GM12801 (cell line): ENCODE data around the gene BZW1.

Experiments
- CTCF ChIP-seq: IDR thresholded peaks from one replicate; pipeline ENCODE4 v1.5.1; 2011; ENCODE audit warnings: control low read depth; ENCODE audit not compliant: insufficient read length; ENCODE audit errors: extremely low read depth

The BZW1 gene

DNA sequence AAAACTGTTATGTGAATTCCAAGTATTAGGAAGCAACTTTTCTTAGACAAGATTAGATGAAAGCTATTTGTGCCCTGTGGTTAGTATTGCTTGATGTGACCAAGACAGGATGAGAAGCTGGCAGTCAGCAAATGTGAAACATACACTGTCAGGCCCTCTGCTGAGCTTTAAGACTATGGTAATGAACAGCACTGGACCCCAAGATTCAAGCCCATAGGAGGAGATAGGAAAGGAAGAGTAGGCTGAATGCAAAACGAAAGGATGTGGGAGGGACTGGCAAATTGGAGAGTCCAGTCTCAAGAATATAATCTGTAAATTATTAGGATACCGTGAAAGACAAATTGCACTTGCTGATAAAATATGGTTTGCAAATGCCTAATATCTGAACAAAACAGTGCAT lies 16.4 kb downstream of the BZW1 start:
- no peak for TF ChIP-seq CTCF

DNA sequence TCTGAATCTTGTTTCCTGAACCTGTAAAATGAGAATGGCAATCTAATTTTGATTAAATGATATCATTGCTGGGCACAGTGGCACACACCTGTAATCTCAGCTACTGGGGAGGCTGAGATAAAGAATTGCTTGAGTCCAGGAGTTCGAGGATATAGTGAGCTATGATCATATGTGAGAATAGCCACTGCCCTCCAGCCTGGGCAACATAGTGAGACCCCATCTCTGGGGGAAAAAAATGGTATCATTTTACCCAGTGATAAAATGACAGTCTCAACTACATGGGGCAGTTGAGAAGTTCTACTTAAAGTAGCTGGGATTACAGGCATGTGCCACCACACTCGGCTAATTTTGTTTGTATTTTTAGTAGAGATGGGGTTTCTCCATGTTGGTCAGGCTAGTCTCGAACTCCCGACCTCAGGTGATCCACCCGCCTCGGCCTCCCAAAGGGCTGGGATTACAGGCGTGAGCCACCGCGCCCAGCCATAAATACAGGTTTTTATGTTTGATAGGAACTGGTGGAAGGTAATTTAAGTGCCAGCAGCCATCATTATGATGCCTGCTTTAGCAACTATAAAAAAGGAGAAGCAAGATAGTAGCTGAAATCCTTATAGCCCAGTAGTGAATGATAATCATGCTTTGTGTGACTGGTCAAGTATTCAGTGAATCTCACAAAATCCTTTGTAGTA lies 17.0 kb downstream of the BZW1 start:
- TF ChIP-seq CTCF: no peak

GRCh38 chr2:200829258-200829655 lies 17.5 kb downstream of the BZW1 start:
- TF ChIP-seq CTCF: no peak

DNA sequence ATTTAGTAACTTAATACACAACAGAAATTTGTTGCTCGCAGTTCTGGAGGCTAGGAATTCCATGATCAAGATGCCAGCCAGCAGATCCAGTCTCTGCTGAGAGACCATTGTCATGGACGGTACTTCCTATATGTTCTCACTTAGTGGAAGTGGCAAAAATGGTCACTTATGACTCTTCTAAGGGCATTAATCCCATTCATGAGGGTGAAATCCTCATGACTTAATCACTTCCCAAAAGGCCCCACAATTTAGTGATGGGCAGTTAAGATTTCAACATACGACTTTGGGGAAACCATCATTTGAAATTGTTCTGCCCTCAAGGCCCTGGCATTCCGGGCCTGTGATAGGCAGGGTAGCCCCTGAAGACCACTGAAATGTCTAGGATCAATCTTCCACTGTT lies 23.0 kb downstream of the BZW1 start:
- TF ChIP-seq CTCF: no peak

DNA sequence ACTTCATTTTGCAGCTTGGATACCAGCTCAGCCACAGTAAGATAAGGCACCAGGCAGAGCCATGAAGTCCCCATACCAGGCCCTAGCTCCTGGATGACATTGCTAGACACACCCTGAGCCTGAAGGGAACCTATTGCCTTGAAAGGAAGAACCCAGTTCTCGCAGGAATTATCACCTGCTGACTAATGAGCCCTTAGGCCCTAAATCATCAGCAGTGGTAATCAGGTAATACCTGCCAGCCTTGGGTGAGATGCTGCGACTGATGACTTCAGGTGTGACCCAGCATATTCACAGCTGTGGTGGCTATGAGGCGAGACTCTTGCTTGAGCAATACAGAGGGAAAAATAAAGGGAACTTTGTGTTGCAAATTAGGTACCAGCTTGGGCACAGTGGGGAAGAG lies 27.8 kb downstream of the BZW1 start:
- no peak for TF ChIP-seq CTCF

- TF ChIP-seq CTCF: no peak
These were observed 32.6 kb downstream of the BZW1 start for GRCh38 chr2:200843993-200844948.

DNA sequence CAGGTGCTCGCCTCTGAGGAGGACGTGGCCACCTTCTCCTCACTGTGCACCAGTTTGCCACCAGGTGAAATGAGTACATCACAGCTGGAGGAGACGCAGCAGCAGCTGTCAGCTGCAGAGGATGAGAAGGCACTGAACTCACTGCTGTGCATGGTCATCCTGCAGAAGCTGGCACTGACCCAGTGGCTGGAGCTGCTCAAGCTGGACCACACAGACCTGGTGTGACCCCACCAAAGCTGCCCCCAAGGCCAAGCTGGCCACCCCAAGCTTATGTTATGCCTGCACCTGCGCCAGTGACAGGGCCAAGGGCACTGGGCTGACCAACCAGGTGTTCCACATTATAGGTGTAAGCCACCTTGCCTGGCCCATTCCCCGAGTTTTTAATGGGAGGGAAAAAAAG lies 33.5 kb downstream of the BZW1 start:
- TF ChIP-seq CTCF: no peak
